GM21390 (cell line): ENCODE results near the gene GPR137.
A peak's percentile ranks its signal among the peaks of the same experiment; 100 is the strongest.
"Not testable (repeated sequence)": the region's sequence is repeated elsewhere in the genome, so short reads cannot be mapped to it uniquely, and the experiment has no call there.

Experiments used
- ATAC-seq: cut with Tn5 transposase; IDR thresholded peaks from one replicate; pipeline ENCODE4 v1.9.1; 2021; ENCODE audit not compliant: unreplicated experiment

GPR137 gene

GRCh38 chr11:64299847-64300648 is 14.4 kb downstream of the GPR137 start, which contains the start of gene CATSPERZ:
Gene CATSPERZ (plus strand): TSS chr11:64300358. CDS start chr11:64300411, 53 bp downstream.
- ATAC-seq, result no peak

DNA sequence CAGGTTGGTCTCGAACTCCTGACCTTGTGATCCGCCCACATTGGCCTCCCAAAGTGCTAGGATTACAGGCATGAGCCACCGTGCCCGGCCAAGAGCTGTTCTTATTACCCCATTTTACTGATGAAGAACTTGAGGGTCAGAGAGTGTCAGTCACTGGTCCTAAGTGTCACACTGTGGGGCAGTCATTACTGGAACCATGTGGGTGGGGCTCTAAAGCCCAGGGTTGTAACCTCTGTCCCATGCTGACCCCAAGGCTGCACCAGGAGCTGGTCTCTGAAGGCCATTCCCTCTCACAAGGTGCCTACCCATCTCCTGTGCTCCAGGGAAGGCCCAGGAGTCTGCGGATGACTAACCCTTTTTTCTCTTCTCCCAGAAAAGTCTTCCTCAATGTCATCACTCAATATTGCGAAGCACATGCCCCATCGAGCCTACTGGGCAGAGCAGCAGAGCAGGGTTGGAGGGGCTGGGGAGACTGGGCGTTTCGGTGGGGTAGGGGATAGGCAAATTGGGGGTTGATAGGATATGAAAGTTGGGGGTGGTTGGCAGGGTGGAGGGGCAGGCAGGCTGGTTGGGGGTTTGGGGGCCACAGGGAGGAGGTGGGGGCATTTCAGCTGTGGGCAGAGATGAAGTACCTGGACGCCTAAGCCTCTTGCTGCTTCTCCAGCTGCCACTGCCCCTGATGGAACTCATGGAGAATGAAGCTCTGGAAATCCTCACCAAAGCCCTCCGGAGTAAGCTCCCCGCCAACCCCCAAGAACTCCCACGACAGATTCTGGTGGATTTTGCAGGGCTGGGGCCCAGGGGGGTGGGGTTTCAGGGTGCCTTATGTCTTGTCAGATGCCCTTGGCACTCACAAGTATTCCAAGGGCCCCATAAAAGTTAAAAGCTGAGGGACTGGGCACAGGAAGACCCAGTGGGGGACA is 17.7 kb downstream of the GPR137 start:
- no peak for ATAC-seq

DNA sequence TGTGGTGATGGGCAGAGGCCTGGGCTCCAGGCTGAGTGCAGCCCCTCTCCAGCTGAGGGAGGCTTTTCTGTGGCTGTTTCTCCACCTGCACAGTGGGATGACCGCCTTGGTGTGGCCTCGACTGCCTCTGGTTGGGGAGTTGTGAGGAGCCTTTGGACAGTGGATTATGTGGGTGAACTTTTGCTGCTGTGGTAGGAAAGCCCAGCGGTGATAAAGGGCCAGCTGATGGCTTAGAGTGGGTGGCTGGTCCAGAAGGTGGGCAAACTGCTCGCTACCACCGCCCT is 18.3 kb downstream of the GPR137 start:
- ATAC-seq, result no peak

GRCh38 chr11:64304316-64305072 is 18.8 kb downstream of the GPR137 start:
- ATAC-seq, result peak; percentile 26

- ATAC-seq, result peak; percentile 69
Observed at GRCh38 chr11:64305075-64305690, 19.5 kb downstream of the GPR137 start, which contains the start of gene ESRRA. Gene ESRRA (plus strand): TSS chr11:64305524. CDS start chr11:64307180, 1,656 bp downstream.

GRCh38 chr11:64305691-64306562 is 20.3 kb downstream of the GPR137 start:
- ATAC-seq, result peak; percentile 32

DNA sequence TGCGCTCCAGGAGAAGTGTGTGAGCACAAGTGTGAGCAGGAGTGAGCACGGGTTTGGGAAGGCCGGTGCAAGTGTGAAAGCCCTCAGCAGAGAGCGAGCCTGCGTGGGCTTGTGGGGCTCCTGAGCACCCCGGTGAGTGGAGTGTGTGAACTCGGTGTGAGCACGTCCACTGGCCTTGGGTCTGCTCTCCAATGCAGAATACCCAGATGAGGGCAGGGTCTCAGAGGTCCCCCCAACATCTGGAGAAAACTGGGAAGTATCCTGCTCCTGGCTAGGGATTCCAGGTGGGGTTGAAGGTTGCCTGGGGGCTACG is 20.9 kb downstream of the GPR137 start:
- ATAC-seq, result no peak

- ATAC-seq, result no peak
Observed at GRCh38 chr11:64306876-64307622, 21.4 kb downstream of the GPR137 start.

DNA sequence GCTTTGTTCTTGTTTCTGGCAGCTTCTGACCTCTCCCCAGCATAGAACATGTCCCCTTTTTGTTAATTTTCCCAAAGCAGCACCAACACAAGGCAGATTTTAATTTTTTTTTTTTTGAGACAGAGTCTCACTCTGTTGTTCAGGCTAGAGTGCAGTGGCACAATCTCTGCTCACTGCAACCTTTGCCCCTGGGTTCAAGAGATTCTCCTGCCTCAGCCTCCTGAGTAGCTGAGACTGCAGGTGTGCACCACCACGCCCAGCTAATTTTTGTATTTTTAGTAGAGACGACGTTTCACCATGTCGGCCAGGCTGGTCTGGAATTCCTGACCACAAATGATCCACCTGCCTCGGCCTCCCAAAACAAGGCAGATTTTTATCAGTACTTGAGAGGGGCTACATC is 22.1 kb downstream of the GPR137 start:
- ATAC-seq, result not testable (repeated sequence)

- ATAC-seq, result no peak
Observed at GRCh38 chr11:64312947-64313346, 27.3 kb downstream of the GPR137 start.

- ATAC-seq, result no peak
Observed at GRCh38 chr11:64313491-64314145, 28.0 kb downstream of the GPR137 start.

GRCh38 chr11:64314146-64314804 is 28.6 kb downstream of the GPR137 start:
- ATAC-seq, result no peak

DNA sequence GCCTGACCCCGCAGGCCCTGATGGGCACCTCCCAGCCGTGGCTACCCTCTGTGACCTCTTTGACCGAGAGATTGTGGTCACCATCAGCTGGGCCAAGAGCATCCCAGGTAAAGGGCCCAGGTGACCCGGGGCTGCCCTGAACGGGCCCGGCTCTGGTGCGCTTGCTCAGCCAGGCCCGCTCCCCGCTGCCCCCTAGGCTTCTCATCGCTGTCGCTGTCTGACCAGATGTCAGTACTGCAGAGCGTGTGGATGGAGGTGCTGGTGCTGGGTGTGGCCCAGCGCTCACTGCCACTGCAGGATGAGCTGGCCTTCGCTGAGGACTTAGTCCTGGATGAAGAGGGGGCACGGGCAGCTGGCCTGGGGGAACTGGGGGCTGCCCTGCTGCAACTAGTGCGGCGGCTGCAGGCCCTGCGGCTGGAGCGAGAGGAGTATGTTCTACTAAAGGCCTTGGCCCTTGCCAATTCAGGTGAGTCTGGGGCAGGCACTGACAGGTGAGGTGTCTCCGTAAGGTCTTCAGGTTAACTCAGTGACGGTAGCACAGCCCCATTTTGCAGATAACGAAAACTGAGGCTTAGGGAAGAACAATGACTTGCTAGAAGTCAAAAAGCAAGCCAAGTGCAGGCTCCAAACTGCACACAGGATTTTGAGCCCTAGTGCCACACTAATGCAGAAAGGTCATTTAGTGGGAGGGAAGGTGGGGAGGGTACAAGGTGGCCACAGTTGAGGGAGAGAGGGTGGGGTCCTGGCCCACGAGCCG is 29.3 kb downstream of the GPR137 start:
- no peak for ATAC-seq

- not testable (repeated sequence) for ATAC-seq
Observed at GRCh38 chr11:64315667-64316526, 30.2 kb downstream of the GPR137 start.

DNA sequence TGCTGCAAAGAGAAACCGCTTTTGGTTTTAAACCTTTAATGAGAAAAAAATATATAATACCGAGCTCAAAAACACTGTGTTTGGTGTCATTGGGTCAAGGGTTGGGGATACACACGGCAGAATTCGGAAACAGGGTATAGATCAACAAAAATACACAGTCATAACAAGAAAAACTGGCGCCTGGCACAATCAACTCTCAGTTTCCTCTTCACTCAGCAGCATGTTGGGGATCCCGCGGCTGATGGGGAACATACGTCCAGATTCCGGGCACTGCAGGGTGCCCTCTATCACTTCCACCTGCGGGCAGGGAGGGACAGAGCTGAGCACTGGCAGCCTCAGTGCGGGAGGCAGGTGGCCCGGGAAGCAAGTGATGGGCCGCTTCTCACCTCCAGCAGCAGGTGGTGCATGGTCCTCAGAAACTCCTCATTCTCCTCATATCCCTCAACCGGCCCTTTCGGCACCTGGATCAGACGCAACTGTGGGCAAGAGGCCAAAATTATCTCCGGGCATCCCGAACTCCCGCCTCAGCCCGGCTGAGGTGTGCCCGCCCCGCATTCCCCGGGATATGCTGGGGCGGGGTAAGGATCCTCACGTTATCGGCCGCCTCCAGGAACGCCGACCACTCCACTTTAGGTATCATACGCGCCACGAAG is 31.1 kb downstream of the GPR137 start:
- ATAC-seq, result peak; percentile 6

GRCh38 chr11:64317325-64317960 is 31.8 kb downstream of the GPR137 start, which contains the start of gene TRMT112:
Gene TRMT112 (minus strand): TSS chr11:64317559. CDS start chr11:64317526, 33 bp downstream.
- peak; percentile 53 for ATAC-seq
